ENCODE measurements around the gene OR2AJ1.
"Not testable (repeated sequence)": the region's sequence is repeated elsewhere in the genome, so short reads cannot be mapped to it uniquely, and the experiment has no call there.

Gene OR2AJ1

GRCh38 chr1:247914941-247915662, 9.6 kb upstream of the OR2AJ1 start:
- Histone ChIP-seq H3K27me3 (ENCODE audit: control insufficient read depth, insufficient read depth, low read length) (no peaks in the 10 kb centered on the region), H3K27ac (ENCODE audit: low read length) (no peak overlapping the region), H3K4me3 (ENCODE audit: low read length) (no peak overlapping the region), H3K9me3 (ENCODE audit: control insufficient read depth, low read depth, low read length) (peaks cover 42% of the 10 kb centered on the region), H3K36me3 (ENCODE audit: control insufficient read depth, low read depth, low read length) (no peaks in the 10 kb centered on the region), H3K9ac (ENCODE audit: low read length) (no peak overlapping the region), H3K4me1 (ENCODE audit: control insufficient read depth, low read depth, low read length) (no peaks in the 10 kb centered on the region)

GRCh38 chr1:247919952-247920351, 4.7 kb upstream of the OR2AJ1 start, which contains the start of gene OR2T8:
OR2T8 (plus strand) TSS chr1:247920252; CDS start chr1:247921018, 766 bp downstream.
- Histone ChIP-seq H3K4me3 (ENCODE audit: low read length) (no peak within 1 kb of the TSS), H3K9ac (ENCODE audit: low read length) (no peak within 1 kb of the TSS), H3K4me1 (ENCODE audit: control insufficient read depth, low read depth, low read length) (no peaks in the 10 kb centered on the region), H3K27me3 (ENCODE audit: control insufficient read depth, insufficient read depth, low read length) (no peaks in the 10 kb centered on the region), H3K9me3 (ENCODE audit: control insufficient read depth, low read depth, low read length) (peaks cover 32% of the 10 kb centered on the region), H3K27ac (ENCODE audit: low read length) (no peak within 1 kb of the TSS), H3K36me3 (ENCODE audit: control insufficient read depth, low read depth, low read length) (no peaks in the 10 kb centered on the region)

GRCh38 chr1:247923941-247924340, 748 bp upstream of the OR2AJ1 start:
- H3K36me3 ChIP-seq (ENCODE audit: control insufficient read depth, low read depth, low read length) = no peaks in the 10 kb centered on the region
- no peaks in the 10 kb centered on the region for H3K27me3 ChIP-seq (ENCODE audit: control insufficient read depth, insufficient read depth, low read length)
- no peaks in the 10 kb centered on the region for H3K4me1 ChIP-seq (ENCODE audit: control insufficient read depth, low read depth, low read length)
- peaks cover 39% of the 10 kb centered on the region for H3K9me3 ChIP-seq (ENCODE audit: control insufficient read depth, low read depth, low read length)
- H3K9ac ChIP-seq (ENCODE audit: low read length) = no peak overlapping the region
- no peak overlapping the region for H3K4me3 ChIP-seq (ENCODE audit: low read length)
- no peak overlapping the region for H3K27ac ChIP-seq (ENCODE audit: low read length)

GRCh38 chr1:247933989-247934388, 9.3 kb downstream of the OR2AJ1 start:
- Histone ChIP-seq H3K4me3 (ENCODE audit: low read length) (no peak overlapping the region), H3K9me3 (ENCODE audit: control insufficient read depth, low read depth, low read length) (peaks cover 33% of the 10 kb centered on the region), H3K27ac (ENCODE audit: low read length) (no peak overlapping the region), H3K36me3 (ENCODE audit: control insufficient read depth, low read depth, low read length) (no peaks in the 10 kb centered on the region), H3K4me1 (ENCODE audit: control insufficient read depth, low read depth, low read length) (no peaks in the 10 kb centered on the region), H3K27me3 (ENCODE audit: control insufficient read depth, insufficient read depth, low read length) (no peaks in the 10 kb centered on the region), H3K9ac (ENCODE audit: low read length) (no peak overlapping the region)

GRCh38 chr1:247935781-247936180, 11.1 kb downstream of the OR2AJ1 start:
- Histone ChIP-seq H3K4me1 (ENCODE audit: control insufficient read depth, low read depth, low read length) (no peaks in the 10 kb centered on the region), H3K9ac (ENCODE audit: low read length) (no peak overlapping the region), H3K27me3 (ENCODE audit: control insufficient read depth, insufficient read depth, low read length) (no peaks in the 10 kb centered on the region), H3K9me3 (ENCODE audit: control insufficient read depth, low read depth, low read length) (peaks cover 36% of the 10 kb centered on the region), H3K36me3 (ENCODE audit: control insufficient read depth, low read depth, low read length) (no peaks in the 10 kb centered on the region), H3K27ac (ENCODE audit: low read length) (no peak overlapping the region), H3K4me3 (ENCODE audit: low read length) (no peak overlapping the region)

- H3K4me1 ChIP-seq (ENCODE audit: control insufficient read depth, low read depth, low read length) = no peaks in the 10 kb centered on the region
- H3K9me3 ChIP-seq (ENCODE audit: control insufficient read depth, low read depth, low read length) = peaks cover 36% of the 10 kb centered on the region
- H3K27ac ChIP-seq (ENCODE audit: low read length) = no peak overlapping the region
- H3K27me3 ChIP-seq (ENCODE audit: control insufficient read depth, insufficient read depth, low read length) = no peaks in the 10 kb centered on the region
- H3K4me3 ChIP-seq (ENCODE audit: low read length) = no peak overlapping the region
- H3K36me3 ChIP-seq (ENCODE audit: control insufficient read depth, low read depth, low read length) = no peaks in the 10 kb centered on the region
- no peak overlapping the region for H3K9ac ChIP-seq (ENCODE audit: low read length)
Observed at GRCh38 chr1:247936415-247936814, 11.7 kb downstream of the OR2AJ1 start.

- not testable (repeated sequence) for H3K36me3 ChIP-seq (ENCODE audit: control insufficient read depth, low read depth, low read length); H3K4me1 ChIP-seq (ENCODE audit: control insufficient read depth, low read depth, low read length); H3K27me3 ChIP-seq (ENCODE audit: control insufficient read depth, insufficient read depth, low read length); H3K27ac ChIP-seq (ENCODE audit: low read length); H3K9ac ChIP-seq (ENCODE audit: low read length)
- peak overlapping the region; percentile 62 for H3K4me3 ChIP-seq (ENCODE audit: low read length)
- H3K9me3 ChIP-seq (ENCODE audit: control insufficient read depth, low read depth, low read length) = peaks cover 35% of the 10 kb centered on the region
Observed at GRCh38 chr1:247936965-247937734, 12.5 kb downstream of the OR2AJ1 start.

- Histone ChIP-seq H3K9me3 (ENCODE audit: control insufficient read depth, low read depth, low read length) (peaks cover 50% of the 10 kb centered on the region), H3K36me3 (ENCODE audit: control insufficient read depth, low read depth, low read length) (no peaks in the 10 kb centered on the region)
Observed at GRCh38 chr1:247942624-247943023, 17.9 kb downstream of the OR2AJ1 start.

GRCh38 chr1:247948558-247948957, 23.9 kb downstream of the OR2AJ1 start, which contains the start of gene OR2L8:
OR2L8 (plus strand) TSS chr1:247948858; CDS start chr1:247948858, 0 bp downstream.
- no peak within 1 kb of the TSS for H3K9ac ChIP-seq (ENCODE audit: low read length)
- H3K27me3 ChIP-seq (ENCODE audit: control insufficient read depth, insufficient read depth, low read length) = no peaks in the 10 kb centered on the region
- peaks cover 63% of the 10 kb centered on the region for H3K9me3 ChIP-seq (ENCODE audit: control insufficient read depth, low read depth, low read length)
- H3K27ac ChIP-seq (ENCODE audit: low read length) = no peak within 1 kb of the TSS
- H3K4me3 ChIP-seq (ENCODE audit: low read length) = no peak within 1 kb of the TSS
- no peaks in the 10 kb centered on the region for H3K4me1 ChIP-seq (ENCODE audit: control insufficient read depth, low read depth, low read length)
- no peaks in the 10 kb centered on the region for H3K36me3 ChIP-seq (ENCODE audit: control insufficient read depth, low read depth, low read length)

More at GRCh38 chr1:247942624-247943023, 17.9 kb downstream of the OR2AJ1 start:
- Histone ChIP-seq H3K9ac (ENCODE audit: low read length) (no peak overlapping the region), H3K4me1 (ENCODE audit: control insufficient read depth, low read depth, low read length) (no peaks in the 10 kb centered on the region), H3K4me3 (ENCODE audit: low read length) (no peak overlapping the region), H3K27me3 (ENCODE audit: control insufficient read depth, insufficient read depth, low read length) (no peaks in the 10 kb centered on the region), H3K27ac (ENCODE audit: low read length) (no peak overlapping the region)

- Histone ChIP-seq H3K9ac (ENCODE audit: low read length) (no peak overlapping the region), H3K36me3 (ENCODE audit: control insufficient read depth, low read depth, low read length) (no peaks in the 10 kb centered on the region), H3K4me3 (ENCODE audit: low read length) (no peak overlapping the region), H3K4me1 (ENCODE audit: control insufficient read depth, low read depth, low read length) (no peaks in the 10 kb centered on the region), H3K27me3 (ENCODE audit: control insufficient read depth, insufficient read depth, low read length) (no peaks in the 10 kb centered on the region), H3K9me3 (ENCODE audit: control insufficient read depth, low read depth, low read length) (peaks cover 43% of the 10 kb centered on the region), H3K27ac (ENCODE audit: low read length) (no peak overlapping the region)
Observed at GRCh38 chr1:247953408-247953807, 28.7 kb downstream of the OR2AJ1 start.

- no peaks in the 10 kb centered on the region for H3K27me3 ChIP-seq (ENCODE audit: control insufficient read depth, insufficient read depth, low read length)
- H3K9me3 ChIP-seq (ENCODE audit: control insufficient read depth, low read depth, low read length) = peaks cover 39% of the 10 kb centered on the region
- H3K27ac ChIP-seq (ENCODE audit: low read length) = no peak overlapping the region
- H3K9ac ChIP-seq (ENCODE audit: low read length) = no peak overlapping the region
- H3K36me3 ChIP-seq (ENCODE audit: control insufficient read depth, low read depth, low read length) = no peaks in the 10 kb centered on the region
- no peaks in the 10 kb centered on the region for H3K4me1 ChIP-seq (ENCODE audit: control insufficient read depth, low read depth, low read length)
- H3K4me3 ChIP-seq (ENCODE audit: low read length) = no peak overlapping the region
Observed at GRCh38 chr1:247961791-247962190, 37.1 kb downstream of the OR2AJ1 start.

Data from iPS-18a (cell line).